ENCODE measurements around the gene DROSHA. TPM values are rescaled to one million over a fixed set of nuclear protein-coding genes. Genes with fewer than 3 reads are reported as not detected.

The DROSHA gene
- total RNA-seq, 1 donor from 2014 or later = 50.1 TPM

DNA sequence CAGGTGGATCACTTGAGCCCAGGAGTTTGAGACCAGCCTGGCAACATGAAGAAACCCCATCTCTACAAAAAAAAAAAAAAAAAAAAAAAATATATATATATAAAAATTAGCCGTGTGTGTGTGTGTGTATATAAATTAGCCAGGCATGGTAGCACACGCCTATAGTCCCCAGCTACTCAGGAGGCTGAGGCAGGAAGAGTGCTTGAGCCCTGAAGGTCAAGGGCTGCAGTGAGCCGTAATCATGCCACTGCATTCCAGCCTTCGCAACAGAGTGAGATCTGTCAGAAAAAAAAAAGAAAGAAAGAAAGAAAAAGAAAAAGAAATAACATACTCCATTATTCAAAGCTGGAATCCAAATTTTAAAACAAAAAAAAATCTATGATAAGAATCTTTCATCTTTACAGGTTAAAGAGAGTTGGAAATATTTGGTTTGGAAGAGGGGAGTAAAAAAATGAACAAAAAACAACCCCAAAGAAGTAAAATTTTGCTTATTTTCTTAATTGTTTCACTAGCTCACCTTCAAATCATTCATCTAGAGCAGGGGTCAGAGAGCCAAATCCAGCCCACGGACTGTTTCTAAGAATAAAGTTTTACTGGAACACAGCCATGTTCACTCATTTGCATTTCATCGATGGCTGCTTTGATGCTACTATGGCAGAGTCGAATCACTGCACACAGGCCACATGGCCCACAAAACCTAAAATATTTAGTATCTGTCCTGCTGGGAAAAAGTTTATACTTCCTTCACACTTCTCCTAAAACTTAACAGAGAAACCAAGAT lies 109.9 kb downstream of the DROSHA start:
- TF ChIP-seq, protein P1, sequence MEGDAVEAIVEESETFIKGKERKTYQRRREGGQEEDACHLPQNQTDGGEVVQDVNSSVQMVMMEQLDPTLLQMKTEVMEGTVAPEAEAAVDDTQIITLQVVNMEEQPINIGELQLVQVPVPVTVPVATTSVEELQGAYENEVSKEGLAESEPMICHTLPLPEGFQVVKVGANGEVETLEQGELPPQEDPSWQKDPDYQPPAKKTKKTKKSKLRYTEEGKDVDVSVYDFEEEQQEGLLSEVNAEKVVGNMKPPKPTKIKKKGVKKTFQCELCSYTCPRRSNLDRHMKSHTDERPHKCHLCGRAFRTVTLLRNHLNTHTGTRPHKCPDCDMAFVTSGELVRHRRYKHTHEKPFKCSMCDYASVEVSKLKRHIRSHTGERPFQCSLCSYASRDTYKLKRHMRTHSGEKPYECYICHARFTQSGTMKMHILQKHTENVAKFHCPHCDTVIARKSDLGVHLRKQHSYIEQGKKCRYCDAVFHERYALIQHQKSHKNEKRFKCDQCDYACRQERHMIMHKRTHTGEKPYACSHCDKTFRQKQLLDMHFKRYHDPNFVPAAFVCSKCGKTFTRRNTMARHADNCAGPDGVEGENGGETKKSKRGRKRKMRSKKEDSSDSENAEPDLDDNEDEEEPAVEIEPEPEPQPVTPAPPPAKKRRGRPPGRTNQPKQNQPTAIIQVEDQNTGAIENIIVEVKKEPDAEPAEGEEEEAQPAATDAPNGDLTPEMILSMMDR (IDR thresholded peaks at IDR 0.05; ENCODE audit: insufficient read depth, low read length, poor library complexity, severe bottlenecking) = no peak
- no peak overlapping the region for H3K4me3 ChIP-seq (ENCODE audit: low read depth, low read length)
- DNase-seq (ENCODE audit: low read depth) = no peak
- no peaks in the 10 kb centered on the region for H3K27me3 ChIP-seq (ENCODE audit: control insufficient read depth, insufficient read depth, low read length)
- no peaks in the 10 kb centered on the region for H3K36me3 ChIP-seq (ENCODE audit: control insufficient read depth, insufficient read depth, low read length)

DNA sequence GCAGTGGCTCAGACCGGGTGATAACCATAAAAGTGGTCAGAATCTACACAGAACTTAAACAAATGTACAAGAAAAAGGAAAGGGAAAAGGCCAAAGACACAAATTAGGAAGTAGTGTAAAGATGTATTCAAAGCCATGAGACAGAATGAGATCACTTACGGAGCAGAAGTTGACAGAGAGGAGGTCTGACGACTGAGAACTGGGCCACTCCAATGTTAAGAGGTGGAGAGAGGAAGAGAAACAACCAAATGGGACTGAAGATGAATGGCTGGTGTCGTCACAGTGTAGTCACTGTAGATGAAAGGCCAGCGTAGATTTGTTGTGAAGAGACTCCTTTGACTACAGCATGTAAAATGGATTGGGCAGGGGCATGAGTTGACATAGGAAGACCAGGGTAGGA lies 114.4 kb downstream of the DROSHA start:
- Histone ChIP-seq H3K36me3 (ENCODE audit: control insufficient read depth, insufficient read depth, low read length) (no peaks in the 10 kb centered on the region), H3K4me3 (ENCODE audit: low read depth, low read length) (no peak overlapping the region), H3K27me3 (ENCODE audit: control insufficient read depth, insufficient read depth, low read length) (no peaks in the 10 kb centered on the region)
- no peak for DNase-seq (ENCODE audit: low read depth)
- TF ChIP-seq, protein P1 (IDR thresholded peaks at IDR 0.05; ENCODE audit: insufficient read depth, low read length, poor library complexity, severe bottlenecking) = no peak

DNA sequence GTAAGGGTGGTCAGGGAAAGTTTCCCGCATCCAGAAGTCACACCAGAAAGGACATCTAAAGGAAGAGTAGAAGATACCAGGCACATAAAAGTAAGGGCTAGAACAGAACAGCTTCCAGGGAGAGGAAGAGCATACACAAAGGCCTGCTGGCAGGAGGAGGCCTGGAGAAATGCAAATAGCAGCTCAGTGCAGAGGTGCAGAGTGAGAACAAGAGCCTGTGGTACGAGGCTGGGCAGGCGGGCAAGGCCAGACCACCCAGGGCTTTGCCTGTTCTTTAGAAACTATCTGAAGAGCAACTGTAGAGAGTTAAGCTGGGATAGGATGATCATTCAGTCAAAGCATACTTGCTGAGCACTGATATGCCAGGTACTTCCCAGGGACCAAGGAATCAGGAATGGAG lies 115.3 kb downstream of the DROSHA start:
- DNase-seq (ENCODE audit: low read depth) = no peak
- Histone ChIP-seq H3K4me3 (ENCODE audit: low read depth, low read length) (no peak overlapping the region), H3K36me3 (ENCODE audit: control insufficient read depth, insufficient read depth, low read length) (no peaks in the 10 kb centered on the region), H3K27me3 (ENCODE audit: control insufficient read depth, insufficient read depth, low read length) (no peaks in the 10 kb centered on the region)
- TF ChIP-seq, protein P1 (IDR thresholded peaks at IDR 0.05; ENCODE audit: insufficient read depth, low read length, poor library complexity, severe bottlenecking) = no peak

DNA sequence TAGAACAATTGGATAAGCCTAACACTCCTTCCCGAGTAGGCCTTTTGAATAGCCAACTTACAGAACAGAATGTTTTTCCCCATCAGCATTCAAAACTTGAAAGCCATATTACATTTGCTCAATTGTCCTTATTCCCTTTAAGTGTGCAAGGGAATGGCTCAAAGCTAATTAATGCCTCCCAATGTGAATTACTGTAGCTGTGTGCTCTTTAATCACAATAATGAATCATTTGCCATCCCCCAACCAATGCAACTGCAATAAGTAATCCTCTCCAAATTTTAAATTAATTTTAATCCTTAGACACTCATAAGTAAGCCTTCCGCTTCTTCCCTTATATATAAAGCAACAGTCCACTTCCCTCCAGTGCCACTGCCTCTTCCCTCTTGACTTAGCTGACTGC lies 115.9 kb downstream of the DROSHA start:
- DNase-seq (ENCODE audit: low read depth) = no peak
- H3K36me3 ChIP-seq (ENCODE audit: control insufficient read depth, insufficient read depth, low read length) = no peaks in the 10 kb centered on the region
- no peaks in the 10 kb centered on the region for H3K27me3 ChIP-seq (ENCODE audit: control insufficient read depth, insufficient read depth, low read length)
- TF ChIP-seq, protein P1 (IDR thresholded peaks at IDR 0.05; ENCODE audit: insufficient read depth, low read length, poor library complexity, severe bottlenecking) = no peak
- no peak overlapping the region for H3K4me3 ChIP-seq (ENCODE audit: low read depth, low read length)

DNA sequence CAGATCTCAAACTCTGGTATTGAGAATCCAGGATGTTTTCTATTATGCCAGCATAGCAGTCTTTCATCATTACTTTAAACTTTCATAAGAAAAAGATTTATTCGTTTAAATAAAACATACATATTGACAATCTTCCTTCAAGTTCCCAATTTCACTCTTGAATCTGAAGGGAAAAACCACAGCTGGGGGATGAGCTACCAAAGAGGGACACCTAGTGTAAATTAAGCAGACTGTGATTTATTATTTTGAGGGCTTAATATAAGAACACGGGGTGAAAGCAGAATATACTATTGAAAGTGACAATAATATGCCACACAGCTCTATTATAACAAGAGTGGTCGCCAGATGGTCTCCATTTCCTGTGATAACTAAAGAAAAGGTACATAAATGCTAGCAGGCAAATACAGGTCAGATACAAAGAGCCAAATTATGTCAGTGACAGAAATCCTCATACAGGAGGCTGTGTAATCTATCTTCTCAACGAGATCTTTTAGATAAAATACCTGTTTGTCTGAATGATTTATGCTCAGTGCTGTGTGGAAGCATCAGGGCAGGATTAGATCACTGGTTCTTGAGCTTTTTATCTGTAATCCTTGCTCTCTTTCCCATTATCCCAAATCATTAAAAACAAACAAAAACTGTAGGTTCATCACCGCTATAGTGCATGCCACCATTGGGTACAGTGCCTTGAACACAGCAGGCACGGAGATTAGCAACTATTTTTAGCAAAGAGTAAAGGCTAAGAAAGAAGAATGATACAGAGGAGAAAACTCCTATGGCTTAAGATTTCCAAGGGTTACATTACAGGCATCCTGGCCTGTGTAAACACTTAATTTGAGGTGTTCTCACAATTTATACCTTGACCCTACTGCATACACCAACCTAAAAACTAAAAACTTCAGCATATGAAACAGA lies 116.6 kb downstream of the DROSHA start:
- TF ChIP-seq, protein P1 (IDR thresholded peaks at IDR 0.05; ENCODE audit: insufficient read depth, low read length, poor library complexity, severe bottlenecking) = no peak
- H3K27me3 ChIP-seq (ENCODE audit: control insufficient read depth, insufficient read depth, low read length) = no peaks in the 10 kb centered on the region

More for the DNA sequence above, 116.6 kb downstream of the DROSHA start:
- no peak for DNase-seq (ENCODE audit: low read depth)
- no peaks in the 10 kb centered on the region for H3K36me3 ChIP-seq (ENCODE audit: control insufficient read depth, insufficient read depth, low read length)
- H3K4me3 ChIP-seq (ENCODE audit: low read depth, low read length) = no peak overlapping the region

Measured in kidney epithelial cell (primary cell).